Measurements from ENCODE around the gene CENPB.

The CENPB gene

DNA sequence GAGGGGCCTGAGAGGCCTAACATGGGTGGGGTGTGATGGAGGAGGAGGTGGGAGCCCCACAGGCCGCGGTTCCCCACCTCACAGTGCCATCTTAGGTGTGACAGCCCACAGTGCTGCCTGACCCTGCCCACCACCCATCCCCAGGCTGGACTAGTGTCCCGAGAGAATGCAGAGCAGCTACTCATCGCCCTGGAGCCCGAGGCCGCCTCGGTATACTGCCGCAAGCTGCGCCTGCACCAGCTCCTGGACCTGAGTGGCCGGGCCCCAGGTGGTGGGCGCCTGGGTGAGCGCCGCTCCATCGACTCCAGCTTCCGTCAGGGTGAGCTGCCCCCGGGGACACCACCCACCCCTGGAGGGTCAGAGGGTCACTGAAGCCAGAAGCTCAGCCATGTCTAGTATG, 38.5 kb downstream of the CENPB start:
- no peak for DNase-seq (ENCODE audit: low read depth)

- DNase-seq (ENCODE audit: low read depth), result no peak
Measured at GRCh38 chr20:3747471-3747870, 39.1 kb downstream of the CENPB start.

DNA sequence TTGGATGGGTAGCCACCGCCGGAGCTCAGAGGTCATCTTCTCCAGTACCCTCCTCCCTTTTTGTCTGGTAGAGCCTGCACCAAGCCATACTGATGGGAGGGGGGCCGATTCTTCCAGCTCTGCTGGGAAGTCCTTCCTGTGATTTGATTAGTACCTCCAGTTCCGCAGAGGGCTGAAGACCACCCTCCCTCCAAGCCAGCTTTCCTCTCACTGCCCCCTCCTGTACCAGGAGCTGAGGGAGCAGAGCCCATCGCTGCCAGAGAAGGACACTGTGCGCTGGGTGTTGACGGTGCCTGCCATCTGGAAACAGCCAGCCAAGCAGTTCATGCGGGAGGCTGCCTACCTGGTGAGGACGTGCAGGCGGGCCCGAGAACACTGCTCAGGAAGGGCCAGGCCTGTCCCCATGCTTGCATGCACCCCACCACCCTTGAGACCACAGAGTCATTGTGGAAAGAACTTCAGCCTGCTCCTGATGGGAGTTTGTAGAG, 40.8 kb downstream of the CENPB start:
- DNase-seq (ENCODE audit: low read depth), result no peak

GRCh38 chr20:3744806-3745685, 41.5 kb downstream of the CENPB start:
- DNase-seq (ENCODE audit: low read depth), result no peak

GRCh38 chr20:3744037-3744436, 42.5 kb downstream of the CENPB start:
- DNase-seq (ENCODE audit: low read depth), result no peak

DNA sequence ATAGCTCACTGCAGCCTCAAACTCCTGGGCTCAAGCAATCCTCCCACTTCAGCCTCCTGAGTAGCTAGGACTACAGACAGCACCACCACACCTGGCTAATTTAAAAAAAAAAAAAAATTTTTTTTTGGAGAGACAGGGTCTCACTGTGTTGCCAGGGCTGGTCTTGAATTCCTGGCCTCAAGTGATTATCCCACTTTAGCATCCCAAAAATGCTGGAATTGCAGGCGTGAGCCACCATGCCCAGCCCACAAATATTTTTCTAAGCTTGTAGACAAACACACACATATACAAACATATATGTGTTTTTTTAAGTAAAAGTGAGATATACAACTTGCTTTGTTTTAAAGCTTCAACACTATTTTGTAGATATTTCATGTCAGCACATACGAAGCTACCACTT, 43.3 kb downstream of the CENPB start:
- DNase-seq (ENCODE audit: low read depth), result no peak

DNA sequence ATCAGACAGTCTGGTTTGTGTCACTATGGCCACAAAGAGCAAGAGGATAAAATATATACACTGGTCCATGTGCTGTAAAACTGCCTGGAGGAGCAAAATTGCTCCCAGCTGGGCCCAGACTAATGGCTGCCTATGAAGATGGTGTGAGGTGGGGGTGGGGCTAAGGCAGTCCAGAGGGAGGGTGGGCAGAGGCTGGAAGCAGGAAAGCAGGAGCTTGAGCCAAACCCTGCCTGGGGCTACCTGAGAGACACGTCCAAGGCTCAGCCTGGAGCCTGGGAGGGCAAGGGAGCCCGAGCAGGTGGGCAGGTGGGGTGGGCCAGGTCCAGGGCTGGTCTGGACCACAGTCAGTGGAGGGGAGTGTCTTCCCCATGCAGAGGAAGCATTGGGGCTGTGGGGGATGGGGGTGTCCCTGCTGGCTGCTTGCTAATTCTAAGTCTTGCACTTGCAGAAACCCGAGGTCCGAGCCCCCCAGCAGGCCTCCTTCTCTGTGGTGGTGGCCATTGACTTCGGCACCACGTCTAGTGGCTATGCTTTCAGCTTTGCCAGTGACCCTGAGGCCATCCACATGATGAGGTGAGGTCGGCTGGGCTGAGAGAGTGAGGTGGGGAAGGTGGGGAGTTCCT, 44.6 kb downstream of the CENPB start:
- no peak for DNase-seq (ENCODE audit: low read depth)

- no peak for DNase-seq (ENCODE audit: low read depth)
Measured at GRCh38 chr20:3740615-3741301, 45.8 kb downstream of the CENPB start.

GRCh38 chr20:3739926-3740451, 46.6 kb downstream of the CENPB start:
- no peak for DNase-seq (ENCODE audit: low read depth)

DNA sequence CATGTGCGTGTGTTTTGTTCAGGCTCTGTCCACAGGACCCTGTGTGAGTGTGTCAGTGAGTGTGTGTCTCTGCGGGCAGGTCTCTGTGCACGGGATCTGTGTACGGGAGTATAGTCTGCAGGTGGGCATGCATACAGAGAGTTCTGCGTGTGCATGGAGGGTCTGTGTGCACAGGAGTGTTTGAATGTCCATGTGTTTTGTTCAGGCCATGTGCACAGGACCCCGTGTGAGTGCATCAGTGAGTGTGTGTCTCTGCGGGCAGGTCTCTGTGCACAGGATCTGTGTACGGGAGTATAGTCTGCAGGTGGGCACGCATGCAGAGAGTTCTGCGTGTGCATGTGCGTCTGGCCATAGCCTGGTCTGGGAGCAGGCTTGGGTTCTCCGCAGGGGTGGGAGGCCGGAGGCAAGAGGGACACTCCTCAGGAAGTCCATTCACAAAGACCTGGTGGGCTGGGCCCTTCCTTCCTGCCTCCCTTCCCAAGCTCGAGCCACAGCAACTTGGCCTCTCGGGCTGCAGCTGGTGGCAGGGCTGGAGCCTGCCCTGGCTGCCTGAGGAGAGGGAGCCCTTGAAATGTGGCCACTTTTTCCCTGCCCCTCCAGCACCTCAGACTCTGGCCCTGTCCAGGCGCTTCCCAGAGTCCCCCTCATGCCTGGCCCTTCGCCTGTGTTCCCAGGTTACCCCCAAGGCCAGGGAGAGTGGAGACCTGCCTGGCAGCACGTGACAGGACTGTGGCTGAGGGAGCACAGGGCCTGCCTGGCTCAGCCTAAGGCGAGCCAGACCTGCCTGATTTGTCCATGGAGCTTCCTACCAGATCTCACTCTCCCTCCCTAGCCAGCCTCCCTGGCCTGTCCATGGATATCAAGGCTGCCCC, 47.2 kb downstream of the CENPB start:
- no peak for DNase-seq (ENCODE audit: low read depth)

GRCh38 chr20:3738111-3739053, 48.2 kb downstream of the CENPB start:
- no peak for DNase-seq (ENCODE audit: low read depth)

DNA sequence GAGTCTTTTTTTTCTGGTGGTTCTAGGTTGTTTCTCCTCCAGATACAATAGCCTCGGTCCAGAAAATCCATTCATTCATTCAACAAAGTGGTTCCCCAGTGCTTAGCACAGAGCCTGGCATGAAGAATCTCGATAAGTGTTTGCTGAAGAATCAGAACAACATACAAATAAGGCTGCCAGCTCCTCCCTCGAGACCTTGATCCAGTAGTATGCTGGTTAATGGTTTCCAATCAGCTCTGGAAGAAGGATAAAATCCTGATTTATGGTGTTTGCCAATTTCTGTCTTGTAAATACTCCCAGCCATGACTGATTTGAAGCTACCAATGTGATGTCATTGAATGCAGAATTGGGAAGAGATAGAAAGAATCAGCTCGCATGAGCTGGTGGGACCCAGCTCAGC, 50.8 kb downstream of the CENPB start:
- no peak for DNase-seq (ENCODE audit: low read depth)

- no peak for DNase-seq (ENCODE audit: low read depth)
Measured at GRCh38 chr20:3734111-3734843, 52.3 kb downstream of the CENPB start.
